ENCODE data around the gene ELMO1.

Gene ELMO1

DNA sequence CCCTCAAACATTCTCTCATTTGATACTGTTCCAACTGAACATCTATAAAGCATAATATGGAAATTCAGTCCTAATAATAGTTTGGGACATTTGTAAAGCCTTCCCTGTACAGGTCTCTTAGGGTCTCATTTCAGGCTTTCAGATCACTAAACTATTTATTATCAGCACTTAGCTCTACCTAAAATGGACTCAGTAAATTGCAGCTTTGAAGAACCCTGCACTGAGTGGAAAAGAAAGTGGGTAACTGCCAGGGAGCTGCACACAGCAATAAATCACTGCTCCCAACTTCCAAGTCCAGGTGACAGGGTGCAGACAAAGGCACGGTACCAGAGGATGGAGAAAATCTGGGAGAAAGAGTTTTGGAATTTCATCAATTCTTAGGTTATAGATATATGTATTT is 559.5 kb downstream of the ELMO1 start:
- DNase-seq, result no peak

DNA sequence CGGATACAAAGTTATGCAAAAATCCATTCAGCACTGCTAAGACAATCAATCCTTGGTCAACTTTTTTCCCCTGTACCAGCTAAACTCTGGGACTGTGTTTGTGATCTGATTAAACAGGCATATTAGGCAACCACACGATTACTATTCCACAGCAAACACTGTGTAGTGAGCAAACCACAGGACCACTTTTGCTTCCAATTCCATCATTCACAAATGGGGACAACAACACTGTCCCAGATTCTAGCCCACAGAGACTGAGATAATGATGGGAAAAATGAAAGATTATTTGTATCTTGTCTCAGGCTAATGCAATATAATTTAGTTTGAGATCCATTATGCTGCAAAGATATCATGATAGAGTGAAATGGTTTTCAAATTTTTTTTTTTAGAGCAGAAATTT is 560.7 kb downstream of the ELMO1 start:
- DNase-seq, result no peak

DNA sequence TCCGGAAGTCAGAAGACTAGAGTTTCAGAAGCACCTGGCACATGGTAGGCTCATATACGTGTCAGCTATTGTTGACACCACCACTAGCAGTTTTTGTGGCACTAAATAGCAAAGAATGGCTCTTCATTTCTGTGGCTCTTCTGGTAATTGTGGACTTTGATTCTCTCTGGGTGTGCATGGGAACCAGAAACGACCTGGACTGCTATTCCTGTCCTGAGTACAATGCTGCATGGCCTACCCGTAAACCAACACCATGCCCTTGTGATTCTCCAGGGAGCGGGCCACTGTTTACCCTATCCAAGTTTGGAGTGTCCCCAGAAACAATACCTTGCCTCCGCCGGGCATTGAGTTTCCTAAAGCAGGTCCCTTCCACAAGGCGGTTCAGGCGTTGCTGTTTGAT is 561.4 kb downstream of the ELMO1 start:
- no peak for DNase-seq

DNA sequence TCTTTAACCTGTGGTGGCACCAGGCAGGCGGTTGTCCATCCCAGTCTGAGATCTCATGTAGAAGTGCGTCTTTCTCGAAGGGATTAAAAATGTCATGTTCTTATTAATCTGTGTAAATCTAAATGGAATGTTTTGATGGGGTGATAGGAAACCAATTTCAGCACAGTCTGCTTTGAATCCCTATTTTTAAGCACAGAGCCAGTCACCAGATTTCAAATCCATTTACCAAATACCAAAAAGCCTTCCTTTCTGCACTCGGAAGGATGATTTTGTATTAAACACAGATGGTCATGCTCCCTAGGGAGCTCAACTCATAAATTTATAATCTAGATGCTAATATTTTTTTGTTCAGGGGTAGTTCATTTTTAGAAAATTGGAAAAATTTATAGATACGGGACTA is 563.8 kb downstream of the ELMO1 start:
- DNase-seq, result no peak

DNA sequence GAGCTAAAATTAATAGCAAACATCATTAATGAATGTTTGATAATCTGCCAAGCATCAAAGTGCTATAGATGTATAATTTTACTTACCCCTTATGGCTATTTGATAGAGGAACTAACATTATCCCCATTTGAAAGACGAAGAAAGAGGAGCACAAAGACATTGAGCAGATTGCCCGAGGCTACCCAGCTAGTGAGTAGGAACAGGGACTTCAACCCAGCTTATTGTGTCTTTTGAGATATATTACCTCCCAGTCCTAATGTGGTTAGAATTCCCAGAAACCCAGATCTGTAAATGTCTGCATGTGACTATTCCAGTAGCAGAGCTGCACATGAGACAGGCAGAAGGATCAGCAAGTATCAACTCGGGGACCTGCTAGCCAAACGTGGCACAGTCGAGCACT is 564.3 kb downstream of the ELMO1 start:
- DNase-seq, result no peak

DNA sequence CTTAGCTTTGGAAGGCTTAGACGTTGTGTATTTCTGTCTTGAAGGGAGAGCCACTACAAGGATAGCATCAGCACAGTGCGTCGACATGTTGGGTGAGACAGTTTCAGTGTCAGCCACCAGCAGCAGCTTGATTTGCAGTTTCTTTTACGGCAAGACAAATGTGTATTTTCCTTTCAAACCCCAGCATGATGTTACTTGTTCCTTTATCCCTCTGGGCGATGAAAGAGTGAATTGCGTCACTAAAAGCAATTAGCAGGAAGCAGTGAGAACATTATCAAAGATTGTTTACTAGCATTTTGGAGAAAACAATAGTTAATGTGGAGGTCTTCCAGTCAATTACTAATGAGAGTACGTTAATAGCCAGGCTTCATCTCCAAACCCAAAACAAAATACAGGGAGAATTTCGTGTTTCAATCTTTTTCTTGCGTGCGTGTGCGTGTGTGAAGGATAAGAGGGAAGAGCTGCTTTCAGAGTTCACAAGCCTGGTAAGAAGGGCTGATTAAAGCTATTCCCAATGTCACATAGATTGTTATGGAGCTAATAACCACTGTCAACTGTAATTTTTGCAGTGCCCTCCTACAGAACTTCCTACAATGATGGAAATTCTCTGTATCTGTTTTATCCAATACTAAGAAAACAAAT is 567.3 kb downstream of the ELMO1 start:
- no peak for DNase-seq

DNA sequence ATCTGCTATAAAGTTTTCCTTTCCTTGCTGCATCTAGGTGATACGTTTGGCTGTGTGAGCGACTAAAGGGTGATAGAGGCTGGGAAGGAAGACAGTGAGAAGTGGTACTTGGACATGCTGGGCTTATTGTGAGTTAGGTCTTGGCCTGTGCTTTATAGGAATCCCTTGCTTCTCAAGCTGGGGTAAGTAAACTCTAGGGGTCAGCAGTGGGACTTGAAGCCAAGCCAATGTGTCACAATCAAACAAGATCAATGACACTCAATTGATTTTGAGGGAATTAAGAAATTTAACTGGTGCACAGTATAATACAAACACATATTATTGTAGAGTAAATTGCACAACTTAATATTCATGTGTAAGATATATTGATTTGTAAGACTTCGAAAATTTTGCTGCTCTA is 568.6 kb downstream of the ELMO1 start:
- no peak for DNase-seq

DNA sequence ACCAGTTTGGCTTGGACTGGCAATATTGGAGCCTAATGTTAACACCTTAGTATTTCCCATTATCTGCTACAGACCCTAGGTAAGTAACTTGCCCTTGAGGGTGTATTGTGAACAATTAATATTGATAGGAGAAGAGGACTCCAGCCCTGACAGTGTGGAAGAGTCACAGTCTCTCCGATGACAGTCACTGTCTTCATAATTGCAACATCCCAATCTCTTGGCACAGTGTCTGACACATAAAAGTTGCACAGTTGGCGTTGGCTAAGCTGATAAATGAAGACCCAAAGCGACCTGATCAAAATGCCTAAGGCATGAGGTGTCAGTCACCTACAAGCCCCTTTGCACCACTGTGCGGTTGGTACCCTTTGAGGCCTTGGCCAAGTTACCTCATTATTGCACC is 569.6 kb downstream of the ELMO1 start:
- DNase-seq, result no peak

DNA sequence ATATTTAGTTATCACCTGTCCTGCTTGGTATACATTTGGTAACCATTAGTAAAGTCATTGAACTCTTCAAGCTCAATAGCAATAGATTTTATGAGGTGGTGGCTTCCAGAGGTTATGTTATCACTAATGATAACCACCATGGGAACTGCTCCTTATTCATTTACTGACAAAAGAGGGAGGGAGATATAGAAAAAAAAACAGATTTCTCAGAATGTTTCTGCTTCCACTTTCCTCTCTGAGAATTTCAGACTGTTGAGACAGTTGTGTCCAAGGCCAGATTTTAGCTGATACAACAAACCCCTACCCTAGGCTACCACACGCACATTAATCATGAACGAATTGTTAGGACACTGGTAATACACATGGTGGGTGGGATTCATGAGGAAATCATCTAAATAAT is 570.4 kb downstream of the ELMO1 start:
- DNase-seq, result no peak

DNA sequence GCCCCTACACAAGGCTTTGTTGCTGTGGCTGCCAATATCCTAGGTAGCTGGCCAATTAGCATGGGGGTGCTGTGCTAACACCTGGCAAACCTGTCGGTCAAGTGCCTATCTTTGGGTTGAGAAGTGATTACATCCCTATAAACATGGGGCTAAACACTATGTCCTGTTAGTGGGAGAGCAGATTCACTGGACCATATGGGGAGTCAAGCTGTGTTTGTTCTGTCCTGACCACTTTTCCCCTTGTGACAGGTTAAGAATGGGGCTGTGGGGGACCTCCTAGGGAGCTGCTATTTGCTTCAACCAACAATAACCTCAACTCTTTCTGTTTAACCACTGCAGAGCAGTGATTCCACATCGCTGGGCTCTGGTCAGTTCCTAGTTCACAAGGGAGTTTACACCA is 572.9 kb downstream of the ELMO1 start:
- no peak for DNase-seq

DNA sequence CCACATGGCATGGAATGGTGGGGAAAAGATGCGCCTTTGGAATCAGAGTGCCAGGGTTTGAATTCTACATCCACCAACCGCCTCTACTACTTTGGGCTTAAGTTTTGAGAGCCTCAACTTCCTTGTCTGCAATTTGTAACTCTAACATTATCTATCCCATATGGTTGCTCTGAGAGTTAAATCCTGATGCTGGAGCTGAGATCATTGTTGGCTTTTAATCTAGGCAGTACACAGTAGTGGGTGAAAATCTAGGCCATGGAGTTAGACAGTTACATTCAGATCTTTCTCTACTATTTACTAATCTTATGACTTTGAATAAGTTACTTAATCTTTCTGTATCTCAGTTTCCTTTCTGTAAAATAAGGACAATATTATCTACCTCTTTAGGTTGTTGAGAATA is 574.6 kb downstream of the ELMO1 start:
- DNase-seq, result no peak

DNA sequence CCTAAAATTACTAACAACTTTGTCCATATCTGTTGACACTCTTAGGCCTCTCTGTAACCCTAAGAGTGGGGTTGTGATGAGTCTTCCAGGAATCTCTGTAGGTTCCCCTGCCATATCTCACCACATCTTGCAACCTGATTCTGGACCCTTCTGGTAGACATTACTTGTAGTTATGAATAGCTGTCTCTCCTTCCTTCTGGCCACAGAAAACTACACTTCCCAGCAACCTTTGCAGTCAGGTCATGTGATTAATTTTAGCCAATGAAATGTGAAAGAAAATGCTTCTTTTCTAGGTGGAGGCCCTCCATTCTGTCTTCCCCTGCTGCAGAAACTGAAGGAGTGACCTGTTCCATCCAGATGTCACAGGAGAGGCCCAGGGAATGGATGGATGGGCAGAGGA is 576.8 kb downstream of the ELMO1 start:
- DNase-seq, result peak in 1 of 2 experiments; percentile 19

DNA sequence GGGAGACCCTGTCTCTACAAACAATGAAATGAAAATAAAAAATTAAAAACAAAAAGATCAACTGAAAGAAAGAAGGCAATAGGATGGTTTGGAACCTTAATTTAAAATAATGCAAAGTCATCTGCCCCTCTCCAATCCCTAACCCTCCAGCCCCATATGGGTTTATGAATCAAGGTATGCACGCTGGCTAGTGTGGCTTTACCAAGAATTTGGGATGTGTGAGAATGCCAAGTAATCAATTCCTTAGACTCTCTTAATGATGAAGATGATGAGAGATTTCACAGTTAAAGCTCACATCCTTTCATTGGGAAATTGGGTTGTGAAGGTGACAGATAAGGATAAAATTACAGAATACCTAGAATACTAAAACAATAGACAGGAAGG is 577.3 kb downstream of the ELMO1 start:
- DNase-seq, result no peak

DNA sequence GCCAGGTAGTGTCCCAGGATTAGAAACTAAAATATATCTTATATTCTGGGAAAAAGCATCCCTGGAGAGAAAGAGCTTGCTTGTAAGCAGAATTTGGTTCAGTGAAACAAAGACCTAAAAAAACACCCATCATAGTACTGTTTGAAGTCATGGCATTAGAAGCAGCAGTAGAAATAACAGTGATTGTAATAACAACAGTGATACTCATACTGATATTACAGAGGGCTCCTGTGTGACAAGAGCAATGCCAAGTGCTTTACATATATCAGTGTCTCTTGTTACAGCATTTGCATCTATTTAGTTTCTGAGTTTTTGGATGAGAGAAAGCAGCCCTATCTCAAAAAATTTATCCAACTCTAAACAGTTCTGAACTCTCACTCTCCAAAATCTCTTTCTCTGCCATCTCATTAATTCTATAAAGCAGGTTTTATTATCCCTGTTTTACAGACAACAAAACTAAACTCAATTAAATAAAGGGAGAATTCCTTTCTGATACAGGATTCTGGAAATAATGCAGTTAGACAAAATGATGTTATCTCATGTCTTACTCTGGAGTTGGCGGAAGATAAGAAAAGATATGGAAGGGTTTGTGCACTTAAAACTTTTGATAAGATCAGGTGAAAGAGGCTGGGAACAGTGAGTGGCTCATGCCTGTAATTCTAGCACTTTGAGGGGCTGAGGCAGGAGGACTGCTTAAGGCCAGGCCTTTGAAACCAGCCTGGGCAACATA is 577.9 kb downstream of the ELMO1 start:
- no peak for DNase-seq

DNA sequence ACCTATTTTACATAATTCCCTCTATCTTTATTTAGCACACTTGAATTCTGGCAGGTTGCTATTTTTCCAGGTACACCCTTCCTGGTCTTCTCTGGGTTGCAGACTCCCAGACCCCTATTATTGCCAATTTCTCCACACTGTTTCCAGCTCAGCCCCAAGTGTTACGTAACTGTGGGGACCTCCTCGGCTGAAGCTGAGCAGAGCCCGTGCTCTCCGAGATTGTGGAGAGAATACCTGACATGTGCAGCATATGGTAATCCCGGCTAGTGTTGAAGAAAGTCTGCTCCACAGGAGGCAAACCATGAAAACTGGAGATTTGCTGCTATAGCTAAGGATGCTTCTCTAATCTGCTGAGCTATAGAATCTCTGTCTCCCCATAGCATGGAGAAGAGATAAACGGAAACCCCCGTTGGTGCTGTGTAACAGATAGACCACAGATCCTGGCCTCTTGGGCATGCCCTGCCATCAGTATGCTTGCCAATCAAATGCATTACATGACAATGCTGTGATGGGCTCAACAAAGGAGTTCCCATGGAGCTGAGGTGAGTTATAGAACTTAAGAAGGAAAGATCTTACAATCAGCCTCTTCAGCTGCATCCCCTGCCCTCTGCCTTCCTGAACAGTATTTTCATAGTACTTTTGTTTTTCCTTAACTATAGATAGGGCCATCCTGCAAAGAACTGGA is 579.8 kb downstream of the ELMO1 start:
- no peak for DNase-seq

DNA sequence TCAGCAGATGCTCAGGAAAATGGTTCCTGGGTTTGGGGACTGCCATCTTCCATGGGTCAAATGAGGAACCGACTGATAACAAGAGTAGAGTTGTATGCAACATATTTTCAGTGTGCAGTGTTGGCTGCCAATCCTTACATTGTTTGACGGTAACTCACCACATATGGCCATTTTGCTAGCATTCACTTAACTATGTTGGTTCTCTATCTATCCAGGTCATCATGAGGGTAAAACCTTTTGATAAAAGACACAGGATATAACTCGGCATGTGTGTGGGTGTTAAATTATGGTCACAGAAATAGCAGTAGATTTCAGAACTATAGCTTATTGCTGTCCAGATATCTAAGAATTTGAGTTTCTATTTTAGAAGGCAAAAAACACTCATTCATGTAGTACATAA is 583.6 kb downstream of the ELMO1 start:
- DNase-seq, result no peak

DNA sequence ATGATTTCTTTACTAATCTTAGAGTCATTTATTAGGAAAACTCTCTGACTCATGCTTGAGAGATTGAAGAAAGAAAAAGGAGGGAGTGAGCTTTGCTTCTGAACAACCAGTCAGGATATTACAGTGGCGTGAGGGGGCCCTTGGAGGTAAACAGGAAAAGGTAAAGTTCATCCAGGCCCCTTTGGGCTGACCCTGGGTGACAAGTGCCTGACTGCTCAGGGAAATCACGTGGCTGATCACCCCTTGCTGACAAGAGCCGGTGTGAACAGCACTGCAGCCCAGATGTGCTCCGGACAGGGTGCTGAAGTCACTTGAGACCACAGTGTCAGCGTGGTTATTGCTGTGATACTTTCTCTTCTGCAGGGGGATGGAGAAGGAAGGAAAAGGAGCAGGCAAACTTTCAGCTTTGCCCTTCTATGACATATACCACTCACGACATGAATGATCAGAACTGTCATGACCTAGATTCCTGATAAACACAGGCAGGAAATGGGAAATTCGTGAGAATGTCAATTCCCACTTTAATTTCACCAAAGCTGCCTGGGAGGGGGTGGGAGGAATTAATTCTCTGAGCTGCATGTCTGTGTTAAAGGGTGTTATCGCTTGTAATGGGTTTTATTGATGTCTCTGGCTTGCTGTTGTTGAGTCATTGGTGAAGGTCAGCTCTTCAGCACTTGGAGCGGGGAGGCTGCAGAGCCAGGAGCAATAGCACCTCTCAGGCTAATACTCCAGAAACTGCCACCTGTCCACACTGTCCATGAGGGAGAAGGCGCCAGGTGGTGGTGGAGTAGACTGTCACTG is 584.6 kb downstream of the ELMO1 start:
- no peak for DNase-seq

DNA sequence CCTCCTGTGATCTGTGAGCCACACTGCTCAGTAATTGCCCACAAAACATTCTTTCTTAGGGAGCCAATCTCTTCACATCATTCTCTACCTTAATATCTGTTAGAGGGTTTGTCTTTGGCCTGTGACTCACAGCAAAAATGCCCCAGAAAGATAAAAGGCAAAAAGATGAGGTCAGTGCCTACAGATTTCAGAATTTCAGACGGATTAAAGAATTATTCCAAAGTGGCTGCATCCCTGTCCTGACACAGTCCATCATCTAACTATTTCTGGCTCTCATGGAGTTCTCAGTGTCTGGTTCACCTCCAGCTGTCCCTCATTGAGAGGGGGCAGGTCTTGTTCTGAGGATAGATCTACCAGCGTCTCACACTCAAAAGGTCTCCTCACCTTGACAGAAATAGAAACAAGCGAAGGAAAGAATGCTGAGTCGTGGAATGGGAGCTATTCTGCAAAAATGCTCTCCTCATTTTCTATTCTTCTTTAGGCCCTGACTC is 585.8 kb downstream of the ELMO1 start:
- DNase-seq, result no peak

DNA sequence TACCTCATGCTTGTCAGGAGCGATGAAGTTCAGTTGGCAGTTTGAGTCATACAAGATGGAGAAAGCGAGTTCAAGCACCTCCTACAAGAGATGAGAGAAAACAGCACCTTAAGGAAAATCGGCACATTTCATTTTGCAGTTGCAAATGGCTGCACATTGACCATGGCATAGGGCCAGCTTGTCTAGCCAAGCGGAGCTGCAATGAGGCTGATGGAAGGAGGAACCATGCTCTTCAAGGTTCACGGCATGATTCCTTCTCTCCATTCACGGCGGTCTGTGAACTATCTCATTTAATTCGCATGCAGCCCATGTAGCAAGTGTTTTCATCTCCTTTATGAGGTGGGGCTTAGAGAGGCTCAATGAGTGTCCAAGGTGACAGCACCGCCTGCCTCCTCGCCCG is 587.0 kb downstream of the ELMO1 start:
- DNase-seq, result no peak

DNA sequence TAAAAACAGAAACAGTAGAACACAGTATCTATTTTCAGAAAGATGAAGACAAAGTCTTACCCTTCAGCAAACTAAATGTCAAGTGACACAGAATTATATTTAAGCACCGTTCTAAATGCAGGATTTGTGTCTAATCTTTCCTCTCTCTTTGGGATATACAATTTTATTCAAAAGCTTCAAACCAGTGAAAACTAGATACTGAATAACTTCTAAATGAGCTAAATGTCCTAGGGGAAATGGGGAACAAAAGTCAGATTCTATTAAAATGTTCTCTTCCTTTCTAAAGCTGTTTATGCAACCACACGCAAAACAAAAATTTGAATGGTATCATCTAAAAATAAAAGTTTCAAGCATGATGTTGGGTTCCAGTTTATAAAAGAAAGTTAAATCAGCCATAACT is 588.0 kb downstream of the ELMO1 start:
- DNase-seq, result no peak

DNA sequence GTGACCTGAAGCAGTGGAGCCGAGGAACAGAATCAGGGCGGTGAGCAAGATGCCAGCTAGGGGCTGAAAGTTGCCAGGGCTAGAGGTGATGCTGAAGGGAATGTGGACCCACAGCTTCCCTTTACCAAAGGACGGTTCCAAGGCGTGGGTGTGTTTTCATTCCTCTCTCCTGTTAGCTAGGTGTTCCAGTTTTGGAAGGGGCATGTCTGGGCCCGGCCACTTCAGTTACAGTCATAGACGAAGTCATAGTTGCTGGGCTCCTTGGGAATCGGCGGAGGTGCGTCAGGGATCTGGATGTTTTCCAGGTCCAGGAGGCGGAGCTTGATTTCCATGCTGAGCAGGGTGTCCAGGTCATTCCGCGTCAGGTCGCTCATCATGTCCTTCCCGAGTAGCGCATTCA is 593.3 kb downstream of the ELMO1 start:
- no peak for DNase-seq

DNA sequence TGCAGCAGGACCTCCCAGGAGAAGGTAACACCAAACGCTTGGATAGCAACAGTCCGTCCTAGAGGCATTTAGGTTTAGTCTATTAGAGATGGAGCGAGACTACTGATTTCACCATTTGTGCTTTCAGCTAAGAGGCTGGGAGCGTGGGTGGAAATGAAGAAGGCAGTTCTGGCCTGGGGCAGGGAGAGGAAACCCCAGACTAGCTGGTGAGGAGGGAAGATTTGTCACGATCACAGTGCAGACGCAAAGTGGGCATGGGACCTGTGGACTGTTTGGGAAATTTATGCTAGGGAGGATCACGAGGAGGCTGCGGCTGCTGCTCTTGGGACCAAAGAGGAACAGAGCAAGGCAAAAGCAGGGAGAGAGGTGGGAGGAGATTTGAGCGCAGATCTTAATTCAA is 594.0 kb downstream of the ELMO1 start:
- no peak for DNase-seq

DNA sequence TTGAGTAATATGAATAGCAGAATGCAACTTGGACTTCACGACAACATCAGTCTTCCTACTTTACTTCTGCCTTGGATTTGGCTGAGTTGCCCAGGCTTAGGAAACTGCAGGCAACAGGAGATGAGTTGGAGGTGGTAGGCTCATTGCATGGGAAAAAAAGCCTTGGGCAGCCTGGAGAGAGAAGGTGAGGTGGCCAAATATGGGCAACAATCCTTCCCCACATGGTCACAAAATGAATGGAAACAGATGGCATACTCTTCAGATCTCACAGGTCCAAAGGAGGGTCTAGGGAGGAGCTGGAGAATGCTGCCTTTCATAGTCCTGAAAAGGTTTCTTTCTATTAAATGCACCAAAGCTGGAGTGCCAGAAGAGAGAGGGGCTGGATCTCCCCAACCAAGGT is 595.7 kb downstream of the ELMO1 start:
- DNase-seq, result no peak

DNA sequence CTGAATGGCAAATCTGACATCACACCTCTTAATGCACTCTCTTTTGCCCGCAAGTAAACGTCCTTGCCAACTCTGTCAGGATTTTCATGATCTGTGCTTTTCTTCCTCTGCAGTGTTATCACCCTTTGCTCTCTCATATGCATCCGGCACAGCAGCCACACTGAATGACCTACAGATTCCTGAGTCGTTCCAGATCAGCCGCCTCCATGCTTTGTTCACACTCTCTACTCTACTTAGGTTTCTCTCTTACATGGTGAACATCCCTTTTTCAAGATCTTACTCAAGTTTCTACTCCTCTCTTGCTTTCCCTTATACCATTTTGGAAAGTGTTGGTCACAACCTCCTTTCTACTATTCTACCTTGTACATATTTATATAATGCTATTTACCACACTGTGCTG is 596.6 kb downstream of the ELMO1 start:
- no peak for DNase-seq
